GM19351 (cell line): ENCODE data around the gene DVL3.
A peak's percentile ranks its signal among the peaks of the same experiment; 100 is the strongest.
"Not testable (repeated sequence)": the region's sequence is repeated elsewhere in the genome, so short reads cannot be mapped to it uniquely, and the experiment has no call there.

ENCODE experiments used
- ATAC-seq: cut with Tn5 transposase; IDR thresholded peaks from one replicate; pipeline ENCODE4 v1.9.1; 2021; ENCODE audit warnings: mild to moderate bottlenecking, moderate library complexity; ENCODE audit not compliant: unreplicated experiment

DVL3 gene

DNA sequence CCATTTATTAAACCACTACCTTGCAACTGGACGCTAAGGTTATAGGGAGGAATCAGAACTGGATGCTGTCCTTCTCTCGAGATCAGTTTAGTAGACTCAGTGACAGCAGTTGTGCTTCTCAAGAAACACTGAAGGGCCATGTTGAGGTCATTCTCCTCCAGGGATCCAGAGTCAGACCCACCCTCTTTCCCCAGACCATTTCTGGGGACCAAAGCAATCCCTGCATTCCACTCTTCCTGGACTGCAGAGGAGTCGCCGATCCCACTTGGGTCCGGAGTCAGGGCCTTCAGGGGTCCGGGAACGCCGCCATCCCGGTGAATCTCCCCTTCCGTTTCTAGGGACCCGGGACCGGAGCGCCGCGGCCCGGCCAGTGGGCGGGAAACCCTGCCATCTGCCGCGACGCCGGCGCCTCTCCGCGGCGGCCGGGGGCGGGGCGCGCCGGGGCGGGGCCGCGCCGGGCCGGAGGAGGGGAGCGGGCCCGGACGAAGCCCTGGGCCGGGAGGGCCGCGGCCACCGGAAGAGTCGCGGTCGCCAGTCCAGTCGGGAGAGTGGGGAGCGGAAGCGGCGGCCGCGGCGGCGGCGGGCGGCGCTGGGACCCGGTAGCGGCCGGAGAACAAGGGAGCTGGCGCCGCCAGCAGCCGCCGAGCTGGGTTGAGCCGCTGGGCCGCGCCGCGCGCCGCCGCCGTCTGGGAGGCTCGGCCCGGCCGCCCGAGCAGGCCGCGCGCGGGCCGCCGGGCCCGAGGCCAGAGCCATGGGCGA lies at the start of gene DVL3:
TSS of gene DVL3 (plus strand) at position 493 of the 759 bp plus-strand sequence. CDS start at position 752, 259 bp downstream.
- peak; percentile 71 for ATAC-seq

DNA sequence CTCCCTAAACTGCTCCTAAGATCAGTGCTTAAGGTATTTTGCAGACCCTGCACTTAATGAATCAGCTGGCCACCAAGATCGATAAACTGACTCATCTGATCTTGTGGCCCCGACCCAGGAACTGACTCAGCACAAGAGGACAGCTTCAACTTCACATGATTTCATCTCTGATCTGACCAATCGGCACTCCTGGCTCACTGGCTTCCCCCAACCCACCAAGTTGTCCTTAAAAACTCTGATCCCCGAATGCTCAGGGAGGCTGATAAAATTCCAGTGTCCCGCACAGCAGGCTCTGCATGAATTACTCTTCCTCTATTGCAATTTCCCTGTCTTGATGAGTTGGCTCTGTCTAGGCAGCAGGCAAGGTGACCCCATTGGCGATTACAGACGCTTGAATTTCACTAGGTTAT lies 44.9 kb upstream of the DVL3 start:
- no peak for ATAC-seq

DNA sequence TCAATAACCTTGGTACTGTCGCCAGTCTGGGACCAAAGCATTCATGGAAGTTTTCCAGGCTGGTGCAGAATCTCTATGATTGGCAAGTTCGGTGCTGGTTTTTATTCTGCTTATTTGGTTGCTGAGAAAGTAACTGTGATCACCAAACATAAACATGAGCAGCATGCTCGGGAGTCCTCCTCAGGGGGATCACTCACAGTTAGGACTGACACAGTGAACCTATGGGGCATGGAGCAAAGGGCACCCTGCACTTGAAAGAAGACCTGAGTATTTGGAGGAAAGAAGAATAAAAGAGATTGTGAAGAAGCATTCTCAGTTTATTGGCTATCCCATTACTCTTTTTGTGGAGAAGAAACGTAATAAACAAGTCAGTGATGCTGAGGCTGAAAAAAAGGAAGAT lies 39.2 kb upstream of the DVL3 start:
- no peak for ATAC-seq

DNA sequence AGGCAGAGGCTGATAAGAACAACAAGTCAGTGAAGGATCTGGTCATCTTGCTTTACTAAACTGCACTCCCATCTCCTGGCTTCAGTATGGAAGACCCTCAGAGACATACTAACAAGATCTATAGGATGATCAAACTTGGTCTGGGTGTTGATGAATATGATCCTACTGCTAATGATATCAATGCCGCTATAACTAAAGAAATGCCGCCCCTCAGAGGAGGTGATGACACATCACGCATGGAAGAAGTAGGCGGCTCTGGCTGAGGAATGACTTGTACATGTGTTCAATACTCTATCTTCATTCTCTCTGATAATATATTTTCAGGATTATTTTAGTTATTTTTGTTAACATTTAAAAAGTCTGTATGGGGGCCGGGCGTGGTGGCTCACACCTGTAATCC lies 37.5 kb upstream of the DVL3 start:
- ATAC-seq: no peak

DNA sequence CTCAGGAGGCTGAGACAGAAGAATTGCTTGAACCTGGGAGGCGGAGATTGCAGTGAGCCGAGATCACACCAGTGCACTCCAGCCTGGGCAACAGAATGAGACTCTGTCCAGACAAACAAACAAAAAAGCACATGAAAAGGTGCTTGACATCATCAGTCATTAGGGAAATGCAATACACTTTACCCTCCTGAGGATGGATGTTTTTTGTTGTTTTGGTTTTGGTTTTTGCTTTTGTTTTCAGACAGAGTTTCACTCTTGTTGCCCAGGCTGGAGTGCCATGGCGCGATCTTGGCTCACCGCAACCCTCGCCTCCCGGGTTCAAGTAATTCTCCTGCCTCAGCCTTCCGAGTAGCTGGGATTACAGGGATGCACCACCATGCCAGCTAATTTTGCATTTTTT lies 34.1 kb upstream of the DVL3 start:
- ATAC-seq: not testable (repeated sequence)

DNA sequence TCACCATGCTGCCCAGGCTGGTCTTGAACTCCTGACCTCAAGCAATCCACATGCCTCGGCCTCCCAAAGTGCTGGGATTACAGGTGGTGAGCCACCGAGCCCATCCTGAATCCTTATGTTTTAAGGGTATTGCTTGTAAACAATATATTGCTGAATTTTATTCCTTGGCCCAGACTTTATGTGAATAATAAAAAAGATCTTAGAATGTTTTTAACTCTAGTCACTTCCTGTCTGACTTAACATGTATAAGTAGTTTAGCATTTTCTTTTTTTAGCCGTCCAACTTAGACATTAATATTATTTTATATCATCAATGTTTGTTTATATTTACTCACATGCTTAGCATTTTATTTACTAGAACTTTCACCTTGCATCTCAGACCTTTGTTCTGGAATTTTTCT lies 29.2 kb upstream of the DVL3 start:
- no peak for ATAC-seq

DNA sequence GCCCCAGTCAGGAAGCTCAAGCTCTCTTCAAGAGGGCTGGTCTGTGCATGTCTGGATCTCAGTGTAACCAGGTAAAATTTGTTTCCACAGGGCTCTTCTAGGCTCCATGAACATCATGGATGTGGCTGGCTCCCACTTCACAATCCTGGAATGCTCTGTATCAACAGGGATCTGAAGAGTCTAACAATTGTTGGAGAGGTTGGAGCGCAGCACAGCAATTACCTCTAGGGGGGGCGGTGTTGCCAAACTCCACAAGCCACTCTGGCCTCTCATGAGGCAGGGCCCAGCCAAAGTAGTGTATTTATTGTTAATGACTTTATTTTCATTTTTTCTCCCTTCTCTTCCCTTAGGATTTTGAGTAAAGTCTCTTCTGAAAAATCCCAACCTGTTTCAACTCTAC lies 26.2 kb upstream of the DVL3 start:
- ATAC-seq: no peak

DNA sequence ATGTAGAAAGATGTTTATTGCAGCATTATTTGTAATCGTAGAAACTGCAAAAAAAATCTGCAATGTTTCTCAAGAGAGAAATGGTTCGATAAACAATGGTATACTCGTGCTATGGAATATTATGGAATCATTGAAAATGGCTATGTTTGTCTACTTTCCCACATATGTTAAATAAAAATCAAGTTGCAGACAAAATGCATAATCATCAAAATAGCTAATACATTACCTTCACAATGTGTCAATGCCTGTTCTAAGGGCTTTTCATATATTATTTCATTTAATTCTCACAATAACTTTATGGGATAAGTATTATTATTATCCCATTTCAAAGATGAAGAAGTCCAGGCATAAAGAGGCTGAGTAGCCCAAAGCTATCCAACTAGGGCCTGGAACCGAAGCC lies 22.2 kb upstream of the DVL3 start:
- no peak for ATAC-seq

DNA sequence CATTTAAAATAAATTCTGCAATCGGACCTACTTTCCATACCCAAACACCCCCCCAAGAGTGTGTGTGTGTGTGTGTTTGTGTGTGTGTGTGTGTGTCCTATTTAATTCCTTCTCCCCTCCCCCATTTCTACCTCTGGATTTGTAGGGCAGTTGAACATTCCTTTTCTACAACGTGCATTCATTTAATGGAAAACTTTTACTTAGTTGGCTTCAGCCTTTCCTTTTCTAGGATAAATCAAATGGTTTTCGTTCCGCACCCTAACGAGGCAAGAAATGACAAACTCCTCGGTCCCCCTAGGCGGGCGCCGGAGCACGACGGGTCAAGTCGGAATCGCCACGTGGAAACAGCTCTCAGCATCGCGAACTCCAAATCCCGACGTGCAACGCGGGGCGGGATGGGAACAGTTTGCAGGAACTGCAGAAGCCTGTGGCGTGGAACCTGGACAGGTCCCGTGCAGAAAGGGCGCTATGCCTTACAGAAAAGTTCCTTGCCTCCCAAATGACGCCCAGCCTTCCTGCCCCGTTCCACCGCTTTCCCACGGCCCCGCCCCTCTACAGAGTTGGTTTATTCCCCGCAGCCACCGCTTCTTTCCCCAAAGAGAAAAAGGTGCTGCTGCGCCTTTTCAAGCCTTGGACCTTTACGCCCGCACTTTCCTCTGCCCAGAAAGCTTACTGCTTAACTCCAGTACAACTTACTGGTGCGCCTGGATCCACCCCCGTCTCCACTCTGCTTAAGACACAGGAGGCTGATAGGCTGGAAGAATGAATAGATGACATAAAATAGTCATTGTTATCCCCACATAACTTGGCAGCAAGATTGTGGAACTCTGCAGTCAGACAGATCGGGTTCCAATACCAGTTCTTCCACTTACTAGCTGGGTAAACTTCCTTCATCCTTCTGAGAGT lies 21.1 kb upstream of the DVL3 start:
- no peak for ATAC-seq

DNA sequence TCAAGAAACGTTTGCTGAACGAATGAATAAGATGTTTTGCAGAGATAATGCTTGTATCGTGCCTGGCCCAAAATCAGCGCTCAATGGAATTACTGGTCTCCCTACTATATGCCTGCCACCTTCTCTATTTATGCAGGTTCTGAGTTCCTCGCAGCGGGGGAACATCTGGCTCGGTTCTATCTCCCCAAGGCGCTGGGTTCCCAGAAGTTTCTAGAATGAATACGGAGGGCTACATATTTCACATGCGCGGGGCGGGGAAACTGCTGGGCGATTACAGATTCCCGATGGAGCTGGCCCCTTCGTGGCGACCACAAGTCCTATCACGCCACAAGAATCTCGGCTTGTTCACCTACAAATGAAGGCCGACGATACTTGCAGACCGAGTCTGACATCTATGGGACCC lies 20.4 kb upstream of the DVL3 start:
- ATAC-seq: peak; percentile 12

DNA sequence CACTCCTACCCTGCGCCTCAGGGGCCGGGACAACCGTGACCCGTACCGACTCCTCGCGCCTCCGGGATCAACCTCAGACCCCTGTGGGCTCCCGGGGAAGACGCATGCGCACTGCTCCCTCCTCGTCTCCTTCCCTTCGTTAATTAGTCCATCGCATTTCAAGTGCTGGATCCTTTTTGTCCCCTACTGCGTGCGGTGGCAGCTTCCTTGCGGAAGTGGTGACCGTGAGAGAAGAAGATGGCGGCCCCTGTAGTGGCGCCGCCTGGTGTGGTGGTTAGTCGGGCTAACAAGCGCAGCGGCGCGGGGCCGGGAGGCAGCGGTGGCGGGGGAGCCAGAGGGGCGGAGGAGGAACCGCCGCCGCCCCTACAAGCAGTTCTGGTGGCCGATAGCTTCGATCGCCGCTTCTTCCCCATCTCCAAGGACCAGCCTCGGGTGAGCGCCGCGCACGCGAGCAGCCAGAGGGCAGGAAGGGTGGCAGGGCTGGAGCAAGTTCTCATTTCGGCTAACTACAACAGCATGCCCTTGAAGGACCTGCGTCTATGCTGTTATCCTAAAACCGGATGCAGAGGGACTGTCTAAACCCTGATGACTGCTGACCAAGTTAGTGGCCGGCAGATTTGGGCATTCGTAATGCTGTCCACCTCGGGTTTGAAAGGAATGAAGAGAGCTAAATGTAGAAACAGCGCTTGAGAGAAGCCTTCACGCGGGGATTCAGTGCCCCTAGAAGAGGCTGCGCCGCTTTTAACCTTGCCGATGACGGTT lies 19.8 kb upstream of the DVL3 start, which contains the start of gene EIF2B5:
TSS of gene EIF2B5 (plus strand) at position 210 of the 762 bp plus-strand sequence. CDS start at position 238, 28 bp downstream.
- peak; percentile 83 for ATAC-seq

DNA sequence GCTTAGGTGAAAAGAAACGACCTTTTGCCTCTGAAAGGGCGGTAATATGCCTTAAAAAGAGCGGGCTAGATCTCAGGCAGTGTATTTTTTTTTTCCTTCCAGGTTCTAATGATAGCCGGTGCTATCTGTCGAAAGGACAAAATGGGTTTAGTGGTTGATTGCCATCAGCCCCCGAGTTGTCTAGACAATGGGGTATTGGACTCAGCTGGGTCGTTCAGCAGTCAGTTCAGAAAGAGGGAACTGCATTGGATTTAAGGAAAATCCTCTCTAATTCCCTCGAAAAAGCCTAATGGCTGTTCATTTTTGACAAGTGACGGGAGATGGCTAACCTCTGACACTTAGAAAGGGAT lies 19.3 kb upstream of the DVL3 start:
- no peak for ATAC-seq

DNA sequence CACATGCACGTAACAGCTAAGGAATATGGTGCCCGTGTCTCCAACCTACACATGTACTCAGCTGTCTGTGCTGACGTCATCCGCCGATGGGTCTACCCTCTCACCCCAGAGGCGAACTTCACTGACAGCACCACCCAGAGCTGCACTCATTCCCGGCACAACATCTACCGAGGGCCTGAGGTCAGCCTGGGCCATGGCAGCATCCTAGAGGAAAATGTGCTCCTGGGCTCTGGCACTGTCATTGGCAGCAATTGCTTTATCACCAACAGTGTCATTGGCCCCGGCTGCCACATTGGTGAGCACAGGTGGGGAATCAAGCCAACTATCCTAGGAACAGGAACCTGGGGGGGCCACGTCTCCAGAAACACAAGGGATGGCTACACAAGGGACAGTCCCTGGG lies 14.7 kb upstream of the DVL3 start:
- ATAC-seq: no peak

DNA sequence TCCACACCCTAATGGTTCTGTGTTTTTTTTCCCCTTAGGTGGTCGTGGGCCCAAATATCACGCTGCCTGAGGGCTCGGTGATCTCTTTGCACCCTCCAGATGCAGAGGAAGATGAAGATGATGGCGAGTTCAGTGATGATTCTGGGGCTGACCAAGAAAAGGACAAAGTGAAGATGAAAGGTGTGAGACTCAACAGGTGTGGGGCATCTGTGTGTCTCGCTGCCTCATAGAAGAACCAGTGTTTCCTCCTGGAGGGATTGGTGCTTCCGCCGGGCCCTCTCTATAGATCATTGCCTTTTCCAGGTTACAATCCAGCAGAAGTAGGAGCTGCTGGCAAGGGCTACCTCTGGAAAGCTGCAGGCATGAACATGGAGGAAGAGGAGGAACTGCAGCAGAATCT lies 13.0 kb upstream of the DVL3 start:
- ATAC-seq: no peak

DNA sequence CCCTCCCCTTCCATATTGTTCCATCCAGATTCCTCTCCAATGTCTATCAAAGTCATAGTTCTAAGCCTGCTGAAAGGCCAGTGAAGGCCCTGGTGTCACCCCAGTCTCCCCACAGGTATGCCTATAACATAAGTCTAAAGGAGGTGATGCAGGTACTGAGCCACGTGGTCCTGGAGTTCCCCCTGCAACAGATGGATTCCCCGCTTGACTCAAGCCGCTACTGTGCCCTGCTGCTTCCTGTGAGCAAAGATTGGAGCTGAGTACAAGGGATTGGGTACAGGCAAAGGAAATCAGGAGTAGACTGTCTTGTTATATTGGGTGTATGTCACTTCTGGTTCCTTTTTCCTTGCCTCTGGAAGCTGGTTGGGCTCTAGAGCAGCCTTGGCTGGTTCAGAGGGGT lies 11.8 kb upstream of the DVL3 start:
- no peak for ATAC-seq

DNA sequence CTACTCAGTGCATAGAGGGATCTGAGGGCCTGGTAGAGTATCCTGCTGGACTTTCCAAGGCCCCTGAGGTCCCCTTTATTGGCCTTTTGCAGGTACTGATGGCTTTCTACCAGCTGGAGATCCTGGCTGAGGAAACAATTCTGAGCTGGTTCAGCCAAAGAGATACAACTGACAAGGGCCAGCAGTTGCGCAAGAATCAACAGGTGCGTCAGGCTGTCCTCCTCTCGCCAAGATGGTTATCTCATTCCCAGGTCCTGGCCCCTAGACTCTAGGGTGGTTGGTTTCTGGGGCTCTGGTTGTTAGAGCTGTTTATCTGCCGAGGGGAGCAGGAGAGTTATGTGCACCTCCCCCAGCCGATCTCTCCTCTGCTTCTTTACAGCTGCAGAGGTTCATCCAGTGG lies 10.7 kb upstream of the DVL3 start:
- ATAC-seq: no peak

DNA sequence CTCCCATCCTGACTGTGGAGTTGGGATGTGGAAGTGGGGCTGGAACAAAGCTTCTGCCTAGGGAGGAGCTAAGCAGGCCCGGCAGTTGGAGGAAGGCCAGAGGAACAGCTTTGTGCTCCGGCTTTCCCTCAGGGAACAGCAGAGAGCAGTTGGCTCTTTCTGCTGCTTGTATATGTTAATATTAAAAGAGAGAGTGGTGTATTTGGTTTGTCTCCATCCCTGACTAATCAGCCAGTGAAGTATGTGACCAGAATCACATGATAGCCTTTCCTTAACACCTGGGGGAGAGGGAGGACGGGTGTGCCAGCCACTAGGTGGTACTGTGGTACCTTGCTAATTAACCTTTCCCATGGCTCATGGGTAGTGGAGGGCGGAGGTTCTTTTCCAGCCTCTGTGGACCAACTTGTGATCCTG lies 10.1 kb upstream of the DVL3 start:
- no peak for ATAC-seq

DNA sequence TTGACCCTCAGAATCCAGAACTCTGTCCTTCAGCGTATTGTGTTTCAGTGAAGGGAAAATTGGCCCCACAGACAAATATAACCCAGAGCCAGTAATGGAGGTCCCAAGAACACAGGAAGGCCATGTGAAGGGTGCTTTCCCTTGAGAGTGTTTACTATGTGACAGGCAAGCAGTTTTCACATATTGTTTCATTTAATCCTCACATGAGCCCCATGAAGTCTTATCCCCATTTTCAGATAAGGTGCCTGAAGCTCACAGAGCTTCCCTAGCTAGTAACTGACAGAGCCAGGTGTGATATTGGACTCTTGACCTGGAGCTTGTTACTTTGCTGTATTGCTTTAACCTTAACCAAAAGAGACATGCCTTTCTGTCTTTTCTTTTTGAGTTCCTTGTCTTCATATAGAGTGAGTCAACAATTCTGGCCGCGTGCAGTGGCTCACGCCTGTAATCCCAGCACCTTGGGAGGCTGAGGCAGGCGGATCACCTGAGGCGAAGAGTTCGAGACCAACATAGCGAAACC lies 9.4 kb upstream of the DVL3 start:
- no peak for ATAC-seq

DNA sequence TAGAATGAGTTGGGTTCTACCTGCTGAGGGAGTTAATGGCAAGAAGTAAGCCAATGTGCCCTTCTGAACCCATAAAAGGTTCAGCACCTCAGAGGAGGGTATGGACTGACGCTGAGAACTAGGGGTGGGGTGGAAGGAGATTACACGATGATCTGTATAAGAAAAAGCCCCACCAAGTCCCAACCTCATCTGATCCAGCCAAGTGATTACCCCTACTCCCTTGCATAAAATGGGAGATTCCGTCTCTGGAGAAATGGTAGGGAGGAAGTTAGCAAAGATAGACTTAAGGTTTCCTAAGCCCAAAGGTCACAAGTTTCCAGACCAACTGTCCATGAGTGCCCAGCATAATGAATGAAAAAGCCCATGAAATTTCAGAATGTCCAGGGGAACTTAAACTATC lies 7.1 kb upstream of the DVL3 start:
- no peak for ATAC-seq

DNA sequence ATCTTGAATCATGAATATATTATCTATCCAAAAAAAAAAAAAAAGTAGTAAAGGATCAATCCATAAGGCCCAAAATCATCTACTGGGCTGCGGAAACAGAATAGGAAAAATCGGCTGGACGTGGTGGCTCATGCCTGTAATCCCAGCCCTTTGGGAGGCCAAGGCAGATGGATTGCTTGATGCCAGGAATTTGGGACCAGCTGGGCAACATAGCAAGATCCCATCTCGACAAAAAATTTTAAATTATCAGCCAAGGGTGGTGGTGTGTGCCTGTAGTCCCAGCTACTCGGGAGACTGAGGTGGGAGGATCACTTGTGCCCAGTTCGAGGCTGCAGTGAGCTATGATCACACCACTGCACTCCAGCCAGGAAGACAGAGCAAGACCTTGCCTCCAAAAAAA lies 6.1 kb upstream of the DVL3 start:
- ATAC-seq: no peak

DNA sequence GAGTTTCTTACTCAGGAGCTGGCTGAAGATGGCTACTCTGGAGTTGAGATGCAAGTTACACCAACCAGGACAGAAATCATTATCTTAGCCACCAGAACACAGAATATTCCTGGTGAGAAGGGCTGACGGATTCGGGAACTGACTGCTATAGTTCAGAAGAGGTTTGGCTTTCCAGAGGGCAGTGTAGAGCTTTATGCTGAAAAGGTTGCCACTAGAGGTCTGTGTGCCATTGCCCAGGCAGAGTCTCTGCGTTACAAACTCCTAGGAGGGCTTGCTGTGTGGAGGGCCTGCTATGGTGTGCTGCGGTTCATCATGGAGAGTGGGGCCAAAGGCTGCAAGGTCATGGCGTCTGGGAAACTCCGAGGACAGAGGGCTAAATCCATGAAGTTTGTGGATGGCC lies 5.4 kb upstream of the DVL3 start:
- ATAC-seq: not testable (repeated sequence)
